Fibroblast of mammary gland (primary cell): Measurements from ENCODE around the gene EPS8.

Experiments
- DNase-seq: peaks from one replicate; pipeline ENCODE4 v3.0.0-alpha.2; 2010; ENCODE audit warnings: low read depth
- H3K4me3 ChIP-seq: 2 replicates; pipeline ENCODE4 v1.5.1; 2011; ENCODE audit warnings: low read depth, mild to moderate bottlenecking, low read length, moderate library complexity; ENCODE audit not compliant: control insufficient read depth
- CTCF ChIP-seq: conservative IDR thresholded peaks from 2 replicates; pipeline ENCODE4 v1.5.1; 2011; ENCODE audit warnings: low read depth, low read length, inconsistent platforms; ENCODE audit not compliant: control insufficient read depth, insufficient read depth

The EPS8 gene

DNA sequence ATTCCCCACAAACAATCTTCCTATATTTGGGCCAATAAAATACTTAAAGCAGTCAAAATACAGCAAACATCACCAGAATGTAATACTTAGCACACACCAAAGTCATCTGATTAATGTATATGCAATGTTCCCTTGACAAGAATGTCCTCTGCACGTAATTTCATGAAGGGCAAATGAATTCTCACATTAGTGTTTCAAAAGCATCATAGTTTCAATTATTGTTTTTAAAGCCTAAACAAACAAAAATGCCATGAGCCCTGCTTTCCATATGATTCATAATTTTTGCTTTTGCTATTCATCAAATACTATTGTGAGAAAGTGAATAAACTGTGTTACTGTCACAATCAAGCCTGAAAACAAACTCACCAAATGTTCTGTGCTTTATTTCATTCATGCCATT, 156.0 kb downstream of the EPS8 start:
- H3K4me3 ChIP-seq: no peak overlapping the region
- no peak for TF ChIP-seq CTCF
- peak; percentile 71 for DNase-seq

DNA sequence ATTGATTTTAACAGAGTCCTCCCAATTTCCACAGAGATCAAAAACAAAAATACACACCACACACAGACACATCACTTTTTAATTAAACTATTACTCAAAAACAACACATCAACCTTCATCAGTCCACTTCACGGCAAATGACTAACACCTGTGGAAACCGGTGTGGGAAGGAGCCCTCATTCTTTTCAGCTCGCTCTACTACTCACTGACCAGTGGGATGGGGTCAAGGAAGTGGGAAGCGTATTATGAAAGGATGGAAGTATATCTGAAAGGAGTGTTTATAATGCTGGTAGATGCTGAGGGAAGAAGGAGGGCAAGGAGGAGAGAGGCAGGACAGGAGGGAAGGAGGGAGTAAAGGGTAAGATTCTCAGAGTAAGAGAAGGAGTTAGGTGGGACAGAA, 156.5 kb downstream of the EPS8 start:
- H3K4me3 ChIP-seq: no peak overlapping the region
- DNase-seq: peak; percentile 72
- no peak for TF ChIP-seq CTCF

GRCh38 chr12:15631007-15631715, 158.0 kb downstream of the EPS8 start:
- no peak for TF ChIP-seq CTCF
- H3K4me3 ChIP-seq: no peak overlapping the region
- peak; percentile 27 for DNase-seq

- peak; percentile 82 for DNase-seq
- no peak overlapping the region for H3K4me3 ChIP-seq
- TF ChIP-seq CTCF: no peak
Measured at GRCh38 chr12:15629761-15630160, 159.4 kb downstream of the EPS8 start.

GRCh38 chr12:15629108-15629507, 160.1 kb downstream of the EPS8 start:
- no peak overlapping the region for H3K4me3 ChIP-seq
- peak; percentile 100 for DNase-seq
- no peak for TF ChIP-seq CTCF

GRCh38 chr12:15627995-15628945, 160.9 kb downstream of the EPS8 start:
- no peak overlapping the region for H3K4me3 ChIP-seq
- DNase-seq: peak; percentile 76

More at GRCh38 chr12:15627995-15628945, 160.9 kb downstream of the EPS8 start:
- no peak for TF ChIP-seq CTCF
